Hippocampal formation (tissue), 2 donors: Measurements from ENCODE around the gene SEMA5B.

ENCODE experiments used
- DNase-seq, 2 donors: peaks; one replicate each; lab custom pipeline; 2025; lab: John Stamatoyannopoulos, UW

Gene SEMA5B

DNA sequence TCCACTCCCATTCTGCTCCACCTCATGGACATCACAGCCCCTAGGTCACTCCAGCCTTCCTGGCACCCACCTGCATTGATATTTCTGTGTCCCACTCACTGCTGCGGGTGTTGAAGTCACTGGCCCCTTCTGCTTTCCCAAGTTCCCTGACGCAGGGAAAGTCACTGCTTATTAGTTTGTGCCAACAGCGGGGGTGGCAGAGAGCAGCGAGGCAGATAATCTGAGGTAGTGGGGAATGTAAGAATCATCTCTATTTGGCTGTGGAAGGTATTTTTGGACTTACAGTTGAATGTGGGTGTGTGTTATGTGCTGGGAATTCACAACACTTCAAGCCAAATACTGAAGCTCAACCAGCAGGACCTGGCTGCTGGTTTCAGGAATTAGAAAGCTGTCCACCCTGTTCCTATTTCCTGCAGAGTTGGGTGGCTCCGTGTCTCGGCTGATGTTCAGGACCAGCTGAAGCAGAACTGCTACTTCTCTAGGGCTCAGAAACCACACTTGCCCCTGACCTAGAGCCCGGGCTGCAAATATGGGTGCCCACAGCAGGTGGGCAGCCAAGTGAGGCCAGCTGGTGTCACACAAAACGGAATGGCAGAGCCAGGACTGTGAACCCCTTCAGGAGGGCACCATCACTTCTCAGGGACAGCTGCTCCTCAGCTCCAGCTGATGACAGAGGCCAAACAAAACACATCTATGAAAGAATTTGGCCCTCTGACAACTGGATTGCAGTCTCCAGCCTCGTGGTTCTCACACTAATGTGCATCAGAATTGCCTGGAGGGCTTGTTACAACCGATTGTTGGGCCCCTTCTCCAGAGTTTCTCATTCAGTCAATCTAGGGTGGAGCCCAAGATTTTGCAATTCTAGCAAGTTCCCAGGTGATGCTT lies 57.7 kb downstream of the SEMA5B start:
- DNase-seq, result no peak

DNA sequence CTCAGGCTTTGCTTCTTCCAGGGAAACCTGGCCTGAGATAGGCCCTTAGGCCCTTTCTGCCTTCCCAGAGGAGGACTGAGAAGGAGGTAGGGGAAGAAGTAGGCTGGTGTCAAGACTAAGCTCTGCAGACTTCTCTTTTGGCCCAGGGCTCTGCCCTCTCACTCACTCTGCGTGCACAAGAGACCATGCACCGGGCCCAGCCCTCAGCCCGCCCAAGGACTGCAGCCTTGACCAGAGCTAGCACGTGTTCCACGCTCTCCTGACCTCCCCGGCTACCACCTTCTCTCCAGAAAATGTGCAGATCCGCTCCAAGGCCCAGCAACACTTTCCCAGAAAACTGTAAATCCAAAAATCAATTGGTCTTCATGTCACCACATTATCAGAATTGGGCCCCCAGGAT lies 59.8 kb downstream of the SEMA5B start:
- DNase-seq, result no peak

DNA sequence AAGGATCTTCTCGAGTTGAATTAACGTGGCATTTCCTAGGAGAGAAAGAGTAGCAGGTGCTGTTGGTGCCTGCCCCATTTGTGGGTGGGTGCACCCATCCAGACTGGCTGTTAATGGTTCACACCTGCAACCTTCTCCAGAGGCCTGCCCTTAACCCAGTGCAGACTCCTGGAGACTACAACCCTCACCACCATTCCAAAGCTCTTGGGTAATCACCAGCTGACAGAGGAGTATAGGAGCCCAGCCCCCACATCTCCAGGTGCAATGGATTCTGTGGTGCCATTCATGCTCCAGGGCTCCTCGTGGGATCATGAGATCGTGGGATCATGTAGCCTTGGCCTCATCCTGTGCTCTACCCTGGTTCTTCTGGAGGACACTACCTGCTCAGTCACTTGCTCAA lies 60.2 kb downstream of the SEMA5B start:
- no peak for DNase-seq

DNA sequence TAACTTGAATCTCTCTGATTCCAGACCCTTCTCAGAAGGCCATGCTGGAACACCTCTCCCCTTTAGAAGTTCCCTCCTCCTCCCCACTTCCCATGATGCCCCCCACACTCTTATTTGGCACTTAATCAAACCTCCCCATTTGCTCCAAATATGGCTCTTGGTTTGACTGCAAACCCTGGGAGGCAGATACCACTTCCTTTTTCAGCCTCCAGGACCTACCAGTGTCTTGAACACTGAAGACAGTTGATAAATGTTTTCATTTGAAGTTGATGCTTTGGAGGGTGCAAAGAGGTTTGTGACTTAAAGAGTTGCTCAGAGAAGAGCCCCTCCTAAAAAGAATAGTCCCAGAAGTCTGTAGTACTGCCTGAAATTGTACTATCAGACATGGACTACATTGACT lies 61.5 kb downstream of the SEMA5B start:
- no peak for DNase-seq

DNA sequence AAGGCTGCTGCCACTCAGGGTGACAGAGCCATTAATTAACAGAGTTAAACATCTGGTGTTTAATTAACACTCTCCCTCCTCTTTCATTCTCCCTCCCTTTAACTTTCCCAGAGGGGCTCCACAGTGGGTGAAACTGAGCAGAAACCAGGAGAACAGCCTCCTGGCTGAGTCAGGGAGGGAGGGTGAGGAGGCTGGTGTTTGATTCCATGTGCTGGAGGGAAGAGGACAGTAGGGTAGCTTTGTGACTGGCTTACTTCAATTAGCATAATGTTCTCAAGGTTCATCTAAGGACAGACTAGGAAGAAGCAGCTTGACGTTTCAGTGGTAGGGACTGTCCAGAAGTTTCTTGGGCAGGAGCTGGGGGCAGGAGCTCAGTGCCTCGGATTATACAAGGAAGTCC lies 62.8 kb downstream of the SEMA5B start:
- no peak for DNase-seq

DNA sequence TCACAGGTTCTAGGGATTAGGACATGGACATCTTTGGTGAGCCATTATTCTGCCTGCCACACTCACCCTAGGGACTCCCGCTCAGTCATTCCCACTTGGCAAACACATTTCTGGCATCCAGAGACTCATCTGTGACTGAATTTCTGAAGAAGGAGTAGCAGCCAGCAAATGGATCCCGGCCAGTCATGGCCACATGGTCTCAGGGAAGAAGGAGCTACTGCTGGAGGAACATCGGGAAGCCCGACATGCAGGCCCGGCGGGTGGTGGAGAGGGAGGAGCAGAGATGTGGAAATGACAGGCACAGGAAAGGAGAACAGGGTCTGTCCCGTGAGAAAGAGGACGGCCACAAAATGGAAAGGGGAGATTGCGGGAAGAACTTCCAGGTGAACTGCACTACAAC lies 65.4 kb downstream of the SEMA5B start:
- DNase-seq, result peak in 1 of 2 donors; percentile 38

DNA sequence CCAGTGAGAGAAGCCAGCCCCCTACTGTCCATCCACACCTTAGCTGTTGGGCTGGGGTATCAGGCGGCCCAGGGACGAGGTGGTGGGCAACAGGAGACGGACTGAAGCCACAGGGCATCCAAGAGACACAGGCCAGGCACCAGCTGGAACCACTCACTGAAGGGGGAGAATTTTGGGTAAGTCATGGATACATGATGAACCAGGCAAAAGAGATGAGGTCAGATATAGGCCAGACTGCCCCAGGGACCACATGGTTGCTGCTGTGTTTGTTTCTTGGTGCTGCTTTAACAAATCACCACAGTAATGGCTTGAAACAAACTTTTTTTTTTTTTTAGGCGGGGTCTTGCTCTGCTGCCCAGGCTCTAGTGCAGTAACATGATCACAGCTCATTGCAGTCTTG lies 66.4 kb downstream of the SEMA5B start:
- DNase-seq, result no peak

DNA sequence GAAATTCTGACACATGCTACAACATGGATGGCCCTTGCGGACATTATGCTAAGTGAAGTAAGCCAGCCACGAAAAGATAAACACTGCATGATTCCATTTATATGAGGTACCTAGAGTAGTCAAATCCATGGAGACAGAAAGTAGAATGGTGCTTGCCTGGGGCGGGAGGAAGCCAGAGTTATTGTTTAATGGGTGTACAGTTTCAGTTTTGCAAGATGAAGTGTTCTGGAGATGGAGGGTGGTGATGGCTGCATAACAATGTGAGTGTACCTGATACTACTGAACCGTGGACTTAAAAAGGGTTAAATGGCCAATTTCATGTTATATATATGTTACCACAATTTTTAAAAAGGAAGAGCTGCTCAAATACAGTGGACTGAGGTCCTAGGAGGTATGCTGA lies 66.9 kb downstream of the SEMA5B start:
- no peak for DNase-seq

DNA sequence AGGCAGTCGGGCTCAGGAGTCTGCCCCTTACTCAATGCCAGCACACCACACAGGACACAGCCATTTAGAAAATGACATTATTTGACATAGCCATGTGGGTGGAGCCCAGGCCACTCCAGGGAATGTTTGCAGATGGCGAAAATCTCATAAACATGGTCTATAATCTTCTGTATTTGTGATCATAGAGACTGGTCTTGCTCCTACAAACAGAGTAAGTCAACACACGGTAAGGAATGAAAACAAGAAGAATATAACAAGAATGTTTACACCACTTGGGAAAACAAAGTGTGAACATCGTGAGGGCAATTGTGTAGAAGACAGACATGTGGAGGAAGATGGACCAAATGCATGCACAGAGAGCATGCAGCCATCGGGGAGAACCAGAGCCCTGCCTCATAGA lies 68.2 kb downstream of the SEMA5B start:
- no peak for DNase-seq

DNA sequence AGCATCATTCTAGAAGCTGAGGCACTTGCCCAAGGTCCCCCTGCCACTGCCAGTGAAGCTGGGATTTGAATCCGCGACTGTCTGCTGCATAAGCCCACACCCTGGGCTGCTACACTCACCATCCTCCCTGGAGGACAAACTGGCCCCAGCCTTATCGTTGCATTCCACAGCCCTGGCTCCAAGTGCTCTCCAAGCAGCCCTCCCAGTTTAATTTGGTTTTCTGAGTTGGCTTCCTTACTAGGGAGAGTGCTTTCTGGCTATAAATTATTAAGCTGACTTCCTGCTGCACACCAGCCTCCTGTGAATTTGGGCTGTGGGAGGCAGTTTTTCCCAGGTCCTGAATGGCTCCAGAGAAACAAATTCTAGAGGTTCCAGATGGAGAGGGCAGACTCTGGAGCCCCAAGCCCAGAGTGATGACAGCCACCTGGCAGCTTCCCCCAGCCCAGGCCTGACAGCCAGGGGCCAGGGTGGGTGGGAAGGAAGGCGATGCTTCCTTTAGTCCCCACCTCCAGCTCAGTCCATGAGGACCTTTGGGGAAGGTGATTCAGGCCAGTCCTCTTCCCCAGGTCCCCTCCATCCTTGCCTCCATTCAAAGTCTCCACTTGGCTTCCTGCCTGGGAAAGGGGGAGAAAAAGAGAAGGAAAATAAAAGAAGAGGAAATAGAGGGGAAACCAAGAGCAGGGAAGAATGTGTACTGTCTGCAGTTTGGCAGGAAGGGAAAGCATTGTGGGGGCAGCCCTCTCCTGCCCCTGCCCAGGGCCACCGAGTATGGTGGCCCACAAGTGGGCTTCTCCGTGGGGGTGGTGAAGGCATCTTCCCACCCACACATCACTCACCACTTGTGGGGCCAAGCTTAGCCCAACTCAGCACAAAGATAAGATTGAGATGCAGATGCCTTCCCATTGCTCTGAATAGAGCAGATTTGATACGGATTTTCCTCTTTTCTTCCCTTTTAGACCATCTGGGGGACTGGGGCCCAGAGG lies 69.6 kb downstream of the SEMA5B start:
- no peak for DNase-seq

DNA sequence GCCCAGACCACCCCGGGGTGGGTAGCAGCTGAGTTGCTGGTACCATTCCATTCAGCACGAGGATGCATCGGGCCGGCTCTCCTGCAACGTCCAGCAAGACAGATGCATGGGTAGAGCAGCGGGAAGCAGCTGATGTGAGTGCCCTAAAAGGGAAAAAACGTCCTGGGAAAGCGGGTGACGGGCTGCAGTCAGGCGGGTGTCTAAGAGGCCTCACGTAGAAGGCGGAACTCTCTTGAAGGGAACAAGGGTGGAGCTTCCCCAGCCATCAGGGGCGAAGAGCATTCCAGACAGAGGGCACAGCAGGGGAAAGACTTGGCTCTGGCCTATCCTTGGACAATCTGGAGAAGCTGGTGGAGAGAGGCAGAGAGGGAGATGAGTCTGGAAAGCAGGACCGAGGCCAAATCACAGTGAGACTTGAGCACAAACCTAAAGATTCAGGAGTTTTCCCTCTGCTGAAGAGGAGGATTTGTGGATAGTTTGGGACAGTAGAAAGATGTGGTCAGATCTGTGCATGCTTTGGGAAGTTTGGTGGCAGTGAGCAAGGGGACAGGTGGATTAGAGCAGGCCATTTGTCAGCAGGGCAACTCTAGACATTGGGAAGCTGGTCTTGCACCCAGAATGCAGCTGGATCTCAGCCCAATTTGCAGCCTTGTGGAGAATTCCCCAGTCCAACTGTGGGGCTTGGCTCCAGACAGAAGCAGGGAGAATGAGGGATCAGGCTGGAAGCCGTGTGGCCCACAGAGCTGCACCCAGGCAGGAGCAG lies 70.7 kb downstream of the SEMA5B start:
- DNase-seq, result no peak

DNA sequence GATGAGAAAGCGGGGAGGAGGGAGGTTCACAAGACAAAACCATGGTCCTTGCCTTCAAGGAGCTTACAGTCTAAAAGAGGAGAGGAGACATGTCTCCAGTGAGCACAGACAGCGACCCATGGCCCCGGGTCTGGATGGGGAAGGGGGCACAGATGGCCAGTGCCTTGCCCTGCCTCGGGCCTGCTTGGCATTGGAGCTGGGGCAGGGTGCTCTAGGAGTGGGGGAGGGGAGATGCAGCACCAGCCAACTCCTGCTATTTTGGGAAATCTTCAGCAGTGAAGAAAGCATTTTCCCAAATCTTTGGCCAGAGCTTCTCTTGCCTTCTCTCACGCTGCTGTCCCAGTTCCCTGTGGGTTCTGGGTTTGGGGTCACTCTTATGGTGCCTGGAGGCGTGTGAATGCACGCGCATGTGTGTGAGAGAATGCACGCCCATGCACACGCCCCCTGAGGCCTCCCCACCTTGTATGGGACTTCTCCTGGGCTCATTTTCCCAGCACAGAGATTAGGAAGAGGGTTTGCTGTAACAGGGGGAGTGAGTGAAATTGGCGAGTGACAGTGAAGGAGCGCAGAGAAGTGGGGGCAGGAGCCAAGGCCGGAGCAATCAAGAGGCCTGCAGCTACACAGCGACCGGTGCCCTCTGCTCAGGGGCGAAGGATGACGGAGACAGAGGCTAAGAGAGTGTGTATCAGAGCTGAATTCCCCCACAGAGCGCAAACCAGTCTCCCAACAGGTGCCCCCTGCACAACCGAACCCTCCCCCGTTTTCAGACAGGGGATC lies 71.5 kb downstream of the SEMA5B start:
- DNase-seq, result no peak

DNA sequence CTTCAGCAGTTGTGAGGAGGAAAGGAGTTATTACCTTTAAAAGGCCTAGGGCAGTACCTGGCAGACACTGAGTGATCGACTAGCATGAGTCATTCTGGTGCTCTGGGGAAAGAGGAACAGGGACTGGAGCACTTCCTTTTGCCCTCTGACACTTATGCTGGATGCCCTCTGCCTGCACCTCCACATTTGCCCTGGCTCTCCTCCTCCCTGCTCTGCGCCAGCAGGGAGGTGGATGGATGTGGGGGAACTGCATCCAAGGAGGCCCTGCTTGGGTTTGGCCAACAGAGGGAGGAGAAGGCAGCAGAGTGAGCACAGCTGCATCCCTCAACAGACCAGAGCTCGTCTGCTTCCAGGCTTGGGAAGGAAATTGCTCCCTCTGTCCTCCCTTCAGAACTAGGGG lies 75.0 kb downstream of the SEMA5B start:
- DNase-seq, result no peak

DNA sequence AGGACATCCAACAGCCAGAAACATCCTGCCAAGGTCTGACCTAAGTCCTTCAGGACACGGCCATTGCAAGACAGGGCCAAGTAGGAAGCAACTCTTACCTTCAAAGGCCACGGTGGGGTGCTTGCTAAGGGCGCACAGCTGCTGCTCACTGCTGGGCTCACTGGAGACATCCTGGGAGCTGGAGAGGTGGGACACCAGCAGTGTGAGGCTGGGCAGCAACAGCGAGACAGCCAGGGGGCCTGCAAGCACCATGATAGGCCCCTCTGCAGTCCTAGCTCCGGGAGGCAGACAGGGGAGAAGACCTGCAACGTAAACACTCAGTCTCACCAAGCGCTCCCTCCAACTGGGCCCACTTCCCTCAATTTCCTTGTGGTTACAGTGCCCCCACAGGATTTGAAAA lies 79.2 kb downstream of the SEMA5B start:
- no peak for DNase-seq

DNA sequence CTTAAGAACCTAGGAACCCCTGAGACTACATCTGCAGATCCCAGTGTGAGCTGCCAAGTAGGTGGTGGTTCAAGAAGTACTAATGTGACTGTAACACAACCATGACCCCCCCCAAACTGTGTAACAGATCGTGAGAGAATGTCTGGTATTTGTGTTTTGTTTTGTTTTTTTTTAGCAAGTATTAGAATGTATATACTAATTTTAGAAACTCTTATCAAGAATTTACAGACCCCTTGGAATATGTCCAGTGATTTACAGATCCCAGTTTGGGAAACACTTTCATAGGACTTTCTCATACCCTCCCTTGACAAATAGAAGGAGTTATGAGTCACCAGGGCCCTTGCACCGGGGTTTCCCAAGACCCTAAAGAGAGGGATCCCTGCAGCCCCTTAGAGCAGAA lies 79.8 kb downstream of the SEMA5B start:
- no peak for DNase-seq

DNA sequence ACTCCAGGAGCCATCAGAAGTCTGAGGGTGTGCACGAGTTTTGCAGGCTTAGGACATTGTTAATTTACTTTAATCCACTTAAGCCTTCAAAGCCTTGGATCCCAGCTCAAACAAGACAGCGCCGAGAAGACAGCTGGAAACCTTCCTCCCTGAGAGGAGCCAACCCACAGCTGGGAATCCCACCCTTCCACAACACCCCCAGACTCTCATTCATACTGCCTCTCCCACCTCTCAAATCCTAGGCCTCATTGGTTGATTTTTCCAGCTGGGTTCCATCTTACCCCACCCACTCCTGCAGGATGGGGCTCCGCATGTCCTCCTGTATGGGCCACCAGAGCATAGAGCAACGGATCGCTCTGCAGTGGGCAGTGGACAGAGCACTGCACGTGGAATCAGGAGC lies 80.4 kb downstream of the SEMA5B start:
- DNase-seq, result no peak

DNA sequence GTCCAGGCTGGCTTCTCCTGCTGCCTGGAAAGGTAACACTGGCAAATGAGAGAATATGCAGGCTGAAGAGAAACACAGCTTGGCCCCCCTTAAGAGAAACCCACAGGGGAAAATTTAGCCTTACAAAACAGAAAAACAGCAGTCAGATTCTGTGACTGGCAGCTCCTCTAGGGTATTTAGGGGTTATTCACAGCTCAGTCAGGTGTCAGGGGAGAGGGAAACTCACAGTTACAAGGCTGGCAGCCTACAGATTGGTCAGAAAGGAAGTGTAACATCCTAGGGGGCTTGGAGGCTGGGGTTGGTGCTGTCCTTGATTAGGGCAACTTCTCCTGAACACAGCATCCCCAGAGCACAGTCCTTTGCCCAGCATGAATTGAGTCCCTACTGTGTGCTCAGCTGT lies 81.4 kb downstream of the SEMA5B start:
- no peak for DNase-seq

DNA sequence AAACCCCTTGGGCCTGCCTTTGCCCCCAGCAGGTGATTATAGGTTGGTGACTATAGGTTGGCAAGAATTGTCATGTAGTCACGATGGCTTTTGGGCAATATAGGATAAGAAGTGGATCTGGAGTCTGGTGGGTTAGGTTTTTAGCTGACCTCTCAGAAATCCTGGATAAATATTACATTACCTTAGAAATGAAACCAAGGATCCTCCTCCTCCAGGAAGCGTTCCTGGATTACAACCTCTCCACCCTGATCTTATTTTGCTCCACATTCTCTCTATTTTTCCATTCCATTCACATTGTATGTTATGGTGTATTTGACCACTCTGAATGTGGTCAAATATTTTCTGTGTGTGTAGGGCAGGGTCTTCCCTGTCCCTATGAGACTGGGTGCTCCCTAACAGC lies 82.3 kb downstream of the SEMA5B start:
- no peak for DNase-seq

DNA sequence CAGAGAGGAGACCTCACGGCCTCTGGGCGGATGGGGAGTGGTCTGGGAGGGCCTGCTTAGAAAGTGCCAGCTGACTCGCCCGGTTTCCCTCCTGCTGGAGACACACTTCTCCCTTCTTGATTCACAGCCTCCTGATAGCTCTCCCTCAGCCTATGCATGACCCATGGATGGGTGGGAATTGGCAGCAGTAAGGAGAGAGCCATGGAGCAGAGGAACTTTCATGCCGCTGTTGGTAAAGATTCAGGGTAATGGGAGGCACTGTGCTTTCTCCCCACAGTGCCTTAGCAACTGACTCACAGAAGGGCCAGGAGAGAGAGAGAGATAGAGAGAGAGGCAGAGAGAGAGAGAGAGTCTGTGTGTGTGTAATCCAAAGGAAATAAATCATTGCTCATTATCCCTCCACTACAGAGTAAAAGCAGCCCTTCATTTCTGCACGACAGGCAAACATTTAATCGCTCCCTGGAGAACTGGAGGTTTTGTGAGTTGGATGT lies 82.8 kb downstream of the SEMA5B start:
- DNase-seq, result no peak

DNA sequence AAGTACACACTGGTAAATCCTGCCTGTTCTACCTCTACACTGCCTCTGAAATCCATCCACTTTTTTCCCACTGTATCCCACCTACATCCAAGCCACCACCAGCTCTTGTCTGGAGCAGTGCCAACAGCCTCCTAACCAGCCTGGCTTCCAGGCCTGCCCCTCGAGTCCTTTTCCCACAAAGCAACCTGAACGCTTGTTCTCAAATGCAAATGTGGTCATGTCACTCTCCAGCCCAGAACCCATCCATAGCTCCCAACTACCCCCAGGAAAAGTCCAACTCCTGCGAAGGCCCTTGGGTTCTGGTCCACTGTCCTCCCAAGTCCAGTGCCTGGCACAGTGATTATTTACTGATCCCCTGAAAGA lies 83.8 kb downstream of the SEMA5B start:
- no peak for DNase-seq
